GM13976 (cell line): Measurements from ENCODE around the gene SQSTM1.

ENCODE experiments used
- DNase-seq: peaks from one replicate; pipeline ENCODE4 v3.0.0; 2012; ENCODE audit warnings: low spot score
- CTCF ChIP-seq: IDR thresholded peaks from 2 replicates; pipeline ENCODE4 v1.5.1; 2012; ENCODE audit warnings: borderline replicate concordance, mild to moderate bottlenecking; ENCODE audit not compliant: insufficient read depth; ENCODE audit errors: extremely low read depth, missing control alignments, control extremely low read depth
- in situ Hi-C: fragments of 300-500 bp; cut with MboI; formaldehyde crosslinking; loops from one replicate; pipeline ENCODE4 v1.12.0; 2022; ENCODE audit warnings: low sequenced_read_pairs, mixed read lengths, inconsistent platforms; ENCODE audit not compliant: unreplicated experiment

Gene SQSTM1

GRCh38 chr5:179794575-179794974 is 26.1 kb upstream of the SQSTM1 start:
- TF ChIP-seq CTCF: no peak
- DNase-seq: no peak
- in situ Hi-C loops: no loop called here

GRCh38 chr5:179795049-179795862 is 25.4 kb upstream of the SQSTM1 start:
- in situ Hi-C loops: no loop called here
- DNase-seq: peak; percentile 47
- no peak for TF ChIP-seq CTCF

- in situ Hi-C loops: no loop called here
- TF ChIP-seq CTCF: peak; percentile 97
Observed at GRCh38 chr5:179795863-179796833, 24.6 kb upstream of the SQSTM1 start.

GRCh38 chr5:179796877-179797608 is 23.7 kb upstream of the SQSTM1 start:
- in situ Hi-C loops: no loop called here
- no peak for TF ChIP-seq CTCF
- DNase-seq: no peak

More at GRCh38 chr5:179795863-179796833, 24.6 kb upstream of the SQSTM1 start:
- DNase-seq: peak; percentile 87

GRCh38 chr5:179797741-179798140 is 23.0 kb upstream of the SQSTM1 start:
- in situ Hi-C loops: no loop called here
- no peak for TF ChIP-seq CTCF
- no peak for DNase-seq
